ENCODE results near the gene ARSB.

The ARSB gene

DNA sequence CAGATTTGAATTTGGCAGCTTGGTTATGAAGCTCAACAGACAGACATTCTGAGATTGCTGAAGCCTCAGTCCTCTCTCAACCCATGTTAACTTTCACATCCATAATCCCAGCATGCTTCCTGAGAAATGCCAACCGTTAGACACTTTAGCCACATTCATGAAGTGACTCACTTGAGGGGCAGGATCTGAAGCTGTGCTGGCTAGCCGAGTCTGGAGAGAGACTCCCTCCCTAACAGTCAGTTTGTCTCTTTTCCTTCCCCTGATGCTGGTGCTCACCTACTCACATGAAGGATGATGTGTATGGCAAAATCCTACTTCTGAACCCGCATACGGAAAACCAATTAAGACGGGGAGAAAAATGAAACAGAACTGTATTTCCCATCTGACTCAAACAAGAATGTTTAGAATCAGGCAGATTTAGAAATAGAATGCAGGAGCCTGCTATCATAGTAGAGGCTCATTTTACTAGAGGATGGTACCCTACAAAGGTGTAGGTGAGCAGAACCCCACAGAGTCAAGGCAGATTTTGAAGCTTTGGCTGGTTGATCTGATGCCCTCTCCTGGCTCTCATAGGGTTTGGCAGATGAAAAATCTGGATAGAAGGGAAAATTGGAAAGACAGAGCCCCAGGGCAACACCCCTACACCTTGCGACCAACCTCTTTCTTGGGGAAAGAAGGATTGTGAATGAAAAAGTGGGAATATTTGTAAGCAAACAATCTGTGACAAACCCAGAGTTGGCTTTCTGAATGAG, 185.7 kb downstream of the ARSB start:
- no peak for DNase-seq

DNA sequence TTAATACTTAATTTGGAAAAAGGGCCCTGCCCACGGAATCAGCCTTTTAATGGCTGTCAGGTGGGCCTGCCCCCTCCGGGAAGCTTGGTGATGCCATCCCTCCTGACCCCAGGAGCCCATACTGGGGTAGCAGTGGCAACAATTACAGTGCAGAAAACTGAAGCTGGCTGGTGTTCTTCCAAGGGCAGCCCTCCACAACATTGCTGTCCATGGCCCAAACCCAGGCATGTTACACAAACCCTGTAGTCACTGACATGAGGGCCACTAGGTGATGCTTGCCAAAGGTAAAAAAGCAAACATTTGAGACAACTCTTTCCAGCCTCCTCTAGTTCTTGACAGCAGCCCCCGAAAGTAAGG, 186.5 kb downstream of the ARSB start:
- DNase-seq: no peak

DNA sequence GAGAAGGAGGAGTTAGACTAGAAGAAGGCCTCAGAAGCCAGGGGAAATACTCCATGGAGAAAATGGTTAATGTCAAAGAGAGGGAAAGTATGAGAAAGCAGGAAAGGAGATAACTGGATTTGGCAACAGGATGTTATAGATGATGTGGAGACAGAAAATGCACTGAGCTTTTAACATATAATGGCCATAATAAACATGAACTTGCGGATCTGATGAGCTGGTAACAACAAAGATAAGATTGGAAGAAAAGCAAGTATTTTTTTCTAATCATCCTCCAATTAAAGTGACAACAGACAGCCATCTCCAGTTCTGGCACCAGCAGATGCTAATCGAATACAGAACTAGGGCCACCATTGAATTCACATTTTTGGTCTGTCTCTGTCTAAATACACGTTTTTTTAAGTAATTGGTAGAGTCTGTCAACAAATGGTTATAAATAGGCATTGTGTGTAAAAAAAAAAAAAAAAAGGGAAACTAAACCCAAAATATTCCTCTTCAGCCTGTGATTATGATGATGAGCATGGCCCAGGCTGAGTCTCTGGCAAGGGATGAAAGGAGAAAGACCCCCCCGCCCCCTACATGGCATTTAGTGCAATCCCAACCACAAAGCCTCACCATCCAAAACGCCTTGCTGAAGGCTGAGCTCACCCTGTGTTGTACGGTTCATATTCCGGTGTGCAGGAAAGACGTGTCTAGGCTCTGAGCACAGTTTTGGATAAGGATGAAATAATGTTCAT, 187.0 kb downstream of the ARSB start:
- no peak for DNase-seq

DNA sequence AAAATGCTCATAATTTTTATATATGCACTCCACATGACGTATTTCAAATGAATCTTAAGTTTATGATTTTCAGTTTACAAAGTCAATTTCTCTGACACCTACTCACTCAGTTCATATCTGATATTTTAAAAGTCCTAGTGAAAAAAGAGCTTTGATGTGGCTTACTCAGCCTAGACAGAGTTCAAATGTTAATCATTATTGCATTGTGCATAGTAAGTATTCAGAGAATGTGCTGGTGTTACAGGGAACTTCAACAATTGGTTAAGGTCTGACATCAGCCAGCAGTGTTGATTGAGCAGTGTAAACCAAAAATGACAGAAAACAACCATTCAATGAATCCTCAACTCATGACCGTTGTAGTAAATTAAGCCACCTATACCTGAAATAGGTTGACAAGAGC, 189.4 kb downstream of the ARSB start:
- DNase-seq: no peak

DNA sequence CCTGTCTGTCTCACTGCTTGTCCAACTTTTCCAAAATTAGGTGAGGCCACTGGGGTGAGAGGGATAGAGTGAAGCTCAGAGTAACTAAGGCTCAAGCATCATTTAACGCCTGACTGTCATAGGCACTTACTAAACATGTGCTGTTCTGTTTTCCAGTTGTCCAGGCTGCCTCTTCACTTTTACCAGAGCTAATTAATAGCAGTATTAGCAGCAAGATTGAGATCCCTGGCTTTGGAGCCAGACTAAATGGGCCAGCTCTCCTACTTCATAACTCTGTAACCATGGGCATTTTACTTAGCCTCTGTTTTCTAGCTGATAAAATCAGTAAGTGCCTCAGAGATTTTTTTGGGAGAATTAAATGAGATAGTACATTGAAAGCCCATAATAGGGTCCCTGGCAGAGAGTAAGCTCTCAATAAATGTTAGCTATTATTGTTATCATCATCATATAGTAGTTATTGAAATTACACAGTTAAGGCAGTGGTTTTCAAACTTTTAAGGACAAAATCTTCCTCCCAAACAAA, 190.4 kb downstream of the ARSB start:
- DNase-seq: no peak

DNA sequence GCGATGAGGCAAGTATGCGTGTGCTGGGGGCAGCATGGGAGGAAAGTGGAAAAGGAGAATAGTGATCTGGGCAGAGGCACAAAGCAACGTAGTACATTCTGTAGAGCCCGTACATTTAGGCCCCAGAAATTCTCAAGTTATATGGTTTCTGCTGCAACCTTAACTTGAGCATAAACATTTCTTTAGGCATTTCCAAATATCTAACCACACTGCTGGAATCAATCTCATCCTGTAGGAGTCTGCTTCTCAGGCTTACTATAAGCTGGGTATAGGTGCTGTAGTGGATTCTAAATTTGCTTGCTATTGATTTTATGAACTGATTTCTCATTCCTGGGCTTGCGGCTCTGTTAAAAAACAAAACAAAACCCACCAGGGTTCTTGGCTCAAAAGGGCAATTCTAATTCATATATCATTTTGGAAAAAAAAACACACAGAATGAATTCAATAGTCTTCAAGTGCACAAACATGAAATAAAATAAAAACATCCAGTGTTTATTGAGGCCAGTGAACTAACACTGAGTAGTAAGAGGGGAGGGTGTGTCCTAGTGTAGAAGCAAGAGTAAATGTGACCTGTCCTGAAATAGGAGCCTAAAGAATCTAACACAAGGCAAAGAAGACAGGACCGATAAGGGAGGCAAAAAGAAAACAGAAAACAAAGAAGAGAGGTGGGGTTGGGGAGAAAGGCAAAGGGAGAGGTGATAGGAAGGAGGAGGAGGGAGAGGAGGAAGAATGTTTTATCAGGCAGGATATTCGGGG, 191.0 kb downstream of the ARSB start:
- no peak for DNase-seq

DNA sequence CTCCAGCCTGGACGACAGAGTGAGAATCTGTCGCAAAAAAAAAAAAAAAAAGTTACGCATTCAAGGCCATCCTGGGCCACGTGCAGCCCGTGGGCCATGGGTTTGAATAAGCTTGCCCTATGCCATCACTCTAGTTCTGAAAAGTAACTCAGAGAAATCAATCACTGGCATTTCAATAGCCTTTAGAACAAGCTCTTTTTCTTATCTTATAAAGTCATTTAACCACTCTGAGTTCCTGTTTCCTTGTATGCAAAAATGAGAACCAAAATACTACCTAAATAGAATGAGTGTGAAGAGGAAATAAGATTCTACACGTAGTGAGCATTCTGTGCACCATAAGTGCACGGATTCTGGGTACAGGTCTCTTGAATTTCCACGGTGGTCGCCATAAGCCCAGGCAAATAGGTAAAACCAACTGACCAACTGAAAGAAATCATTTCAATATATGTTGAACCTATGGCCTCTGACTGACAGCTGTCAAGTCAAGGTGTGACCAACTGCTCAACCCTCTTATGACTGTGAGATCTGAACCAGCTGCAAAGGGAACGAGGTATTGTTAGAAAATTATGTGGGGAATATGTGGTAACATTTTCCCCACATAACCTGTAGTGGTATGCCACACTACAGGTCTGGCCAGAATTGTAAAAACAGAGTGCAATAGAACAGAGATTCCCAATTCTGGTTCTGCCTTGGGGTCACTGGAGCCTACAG, 192.6 kb downstream of the ARSB start:
- DNase-seq: no peak

DNA sequence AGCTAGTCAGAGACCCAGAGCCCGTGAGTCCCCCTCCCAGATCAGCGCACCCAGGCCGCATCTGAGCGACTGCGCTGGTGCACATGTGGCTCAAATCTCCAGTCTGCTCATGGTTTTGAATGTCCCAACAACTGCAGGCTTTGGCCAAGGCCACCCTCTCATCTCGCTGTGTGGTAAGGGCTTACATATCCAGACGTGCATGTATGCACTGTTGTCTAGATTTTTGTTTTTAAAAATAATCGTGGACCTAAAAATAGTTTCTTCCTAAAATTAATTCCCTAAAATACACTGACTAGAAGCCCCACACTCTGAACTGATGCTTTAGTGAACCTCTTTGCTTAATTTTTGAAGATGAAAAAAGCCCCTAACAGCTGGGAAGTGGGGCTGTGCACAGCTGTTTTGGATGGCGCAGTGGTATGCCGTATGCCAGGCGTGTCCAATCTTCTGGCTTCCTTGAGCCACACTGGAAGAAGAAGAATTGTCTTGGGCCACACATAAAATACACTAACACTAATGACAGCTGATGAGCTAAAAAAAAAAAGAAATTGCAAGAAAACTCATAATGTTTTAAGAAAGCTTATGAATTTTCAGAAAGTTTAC, 193.5 kb downstream of the ARSB start:
- DNase-seq: no peak

DNA sequence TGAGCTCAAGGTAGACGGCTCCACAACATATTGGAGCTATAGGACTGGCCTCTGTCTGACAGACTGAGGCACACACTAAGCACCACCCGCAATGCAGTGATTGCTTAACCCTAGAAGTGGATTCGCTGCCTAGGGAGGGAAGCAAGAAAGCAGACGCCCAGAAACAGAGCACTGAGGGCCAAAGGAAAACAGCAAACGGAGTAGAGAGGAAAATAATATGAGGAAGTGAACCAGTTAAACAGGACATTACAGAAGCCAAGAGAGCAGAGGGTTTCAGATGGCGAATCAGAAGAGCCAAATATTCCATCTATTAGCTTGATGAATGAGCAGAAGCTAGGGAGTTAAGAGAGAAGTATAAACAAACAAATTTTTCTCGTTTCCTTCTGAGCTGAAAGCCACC, 197.3 kb downstream of the ARSB start:
- no peak for DNase-seq

DNA sequence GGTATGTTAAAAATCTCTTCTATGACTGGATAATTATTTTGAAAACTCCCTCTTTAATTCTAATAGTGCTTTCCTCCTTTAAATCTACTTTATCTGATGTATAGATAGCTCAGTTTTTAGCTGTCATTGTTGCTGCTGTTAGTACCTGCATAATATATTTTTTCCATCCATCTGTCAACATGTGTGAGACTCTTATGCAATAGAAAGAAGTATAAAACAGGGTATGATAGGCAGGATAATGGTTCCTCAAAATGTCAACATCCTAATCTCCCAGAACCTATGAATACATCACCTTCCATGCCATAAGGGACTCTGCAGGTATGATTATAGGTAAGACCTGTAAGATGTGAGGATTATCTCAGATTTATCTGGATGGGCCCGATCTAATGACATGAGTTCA, 199.7 kb downstream of the ARSB start:
- DNase-seq: no peak

DNA sequence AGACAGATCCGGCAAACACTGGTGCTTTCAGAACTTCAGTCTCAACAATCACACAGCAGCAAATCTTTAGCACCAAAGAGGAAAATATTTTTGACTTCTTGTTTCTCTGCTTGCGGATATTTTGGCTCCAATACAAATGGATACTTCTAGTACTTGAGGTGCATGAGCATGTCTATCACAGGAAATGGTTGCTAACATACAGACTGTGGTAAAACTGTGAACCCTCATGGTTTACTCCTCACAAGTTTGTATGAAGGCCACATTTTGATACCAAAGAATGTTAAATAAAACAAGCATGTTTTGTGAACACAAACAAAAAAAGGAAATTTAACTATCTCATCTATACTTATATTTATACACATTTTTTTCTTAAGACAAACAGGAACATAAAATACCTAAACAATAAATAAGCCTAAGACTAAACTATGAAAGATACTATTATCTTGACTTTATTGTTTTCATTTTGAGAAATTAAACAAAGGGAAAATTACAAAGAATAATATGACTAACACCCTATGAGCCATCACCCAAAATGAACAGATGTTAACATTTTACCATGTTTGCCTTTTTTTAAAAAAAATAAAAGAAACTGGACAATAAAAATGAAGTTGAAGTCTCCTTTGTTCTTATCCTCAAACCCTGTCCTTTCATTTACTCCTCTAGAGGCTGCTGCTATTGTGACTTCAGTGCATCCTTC, 201.5 kb downstream of the ARSB start:
- DNase-seq: no peak

DNA sequence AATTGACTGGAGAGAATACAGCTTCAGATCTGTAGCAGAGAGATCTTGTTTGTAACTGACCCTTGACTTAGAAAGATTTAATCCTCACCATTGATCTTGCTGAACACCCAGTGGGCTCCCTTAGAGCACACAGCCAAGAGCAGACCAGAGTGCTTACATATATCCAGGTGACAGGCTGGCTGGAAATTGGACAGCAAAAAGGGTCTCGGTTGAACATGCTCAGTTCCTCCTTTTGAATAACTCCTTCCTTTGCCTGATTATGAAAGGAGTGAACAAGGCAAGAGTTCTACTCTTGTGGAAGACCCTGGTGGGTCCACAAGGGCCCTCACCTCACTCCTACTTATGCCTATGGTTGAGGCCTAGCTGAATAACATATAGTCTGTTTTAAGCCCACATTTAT, 202.4 kb downstream of the ARSB start:
- DNase-seq: no peak

DNA sequence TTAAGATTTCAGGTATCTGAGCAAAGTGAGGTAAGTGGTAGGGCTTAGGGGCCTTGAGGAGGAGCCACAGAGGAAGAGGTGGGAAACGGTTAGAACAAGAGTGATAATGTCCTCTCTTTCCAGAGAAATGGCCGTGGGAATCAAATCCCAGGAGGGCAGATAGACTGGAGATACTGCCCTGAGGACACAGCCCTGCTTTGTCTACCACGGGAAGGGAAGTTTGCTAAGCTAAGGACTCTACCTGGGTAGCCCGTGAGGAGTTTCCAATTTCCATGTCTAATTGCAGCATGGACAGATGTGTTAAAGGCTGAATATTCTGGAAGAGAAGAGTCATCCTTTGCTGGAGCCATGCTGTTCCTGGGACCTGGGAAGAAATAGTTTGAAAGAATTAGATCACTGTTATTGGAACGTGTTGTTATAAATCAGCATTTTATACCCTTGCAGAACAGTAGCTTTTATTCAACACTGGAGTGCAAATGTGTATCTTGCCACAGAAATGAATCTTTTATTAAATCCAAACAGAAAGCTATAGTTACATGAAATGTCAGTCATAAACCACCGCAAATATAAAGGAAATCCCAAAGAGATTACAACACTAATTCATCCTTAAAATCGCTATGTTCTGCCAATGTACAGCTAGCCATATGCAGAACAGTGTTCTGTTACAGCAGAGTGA, 203.4 kb downstream of the ARSB start:
- DNase-seq: no peak

DNA sequence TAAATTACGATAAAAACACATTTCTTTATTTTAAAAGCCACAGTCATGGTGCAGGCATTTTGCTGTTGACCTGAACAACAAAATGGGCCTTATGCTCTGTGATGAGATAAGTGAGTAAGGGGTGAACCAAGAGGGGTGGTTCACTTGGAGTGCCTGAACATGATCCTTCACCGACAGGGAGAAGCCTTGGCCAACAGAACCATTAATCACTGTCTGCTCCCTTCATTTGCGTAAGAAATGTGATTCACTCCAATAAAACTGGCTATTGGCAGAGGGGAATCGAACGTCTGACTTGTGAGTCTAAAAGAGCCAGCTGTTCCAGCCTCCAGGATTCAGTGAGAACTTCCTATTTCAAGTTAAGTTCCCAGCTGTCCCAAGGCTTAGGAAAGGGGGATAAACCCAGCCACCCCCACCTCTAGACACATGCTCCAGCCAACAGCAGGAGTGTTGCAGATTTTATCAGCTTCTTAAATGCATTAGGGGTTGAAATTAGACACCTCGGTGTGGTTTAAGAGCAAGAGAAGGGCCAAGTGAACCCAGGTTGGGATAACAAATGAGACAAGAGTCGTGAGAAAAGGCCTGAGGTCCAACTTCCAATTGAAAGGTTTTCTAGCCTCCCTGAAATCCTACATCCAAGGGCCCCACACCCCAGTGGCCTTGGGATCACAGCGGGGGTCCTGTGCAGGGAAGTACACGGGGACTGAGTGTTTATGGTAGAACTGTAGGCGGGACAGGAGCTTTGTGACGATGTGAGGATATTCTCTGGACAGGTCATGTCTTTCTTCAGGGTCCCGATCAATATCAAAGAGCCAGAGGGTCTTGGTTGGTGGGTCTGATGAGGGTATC, 205.1 kb downstream of the ARSB start:
- DNase-seq: no peak

DNA sequence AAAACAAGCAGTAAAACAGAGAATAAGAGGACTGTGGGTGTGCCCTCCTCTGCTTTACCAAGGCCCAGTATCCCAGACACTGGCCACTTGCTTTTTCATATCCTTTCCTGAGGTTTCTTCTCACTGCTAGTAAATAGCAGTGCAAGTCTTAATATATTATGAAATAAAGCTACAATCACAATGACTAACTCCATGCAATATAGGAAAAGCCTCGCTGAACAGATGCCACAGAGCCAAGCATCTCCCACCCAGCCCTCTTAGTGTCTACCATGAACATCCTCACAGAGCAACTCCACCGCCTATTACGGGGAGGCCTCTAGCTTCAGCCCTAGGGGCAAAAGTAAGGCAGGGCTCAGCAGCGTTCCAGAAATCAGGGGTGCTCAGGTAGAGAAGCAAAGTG, 205.8 kb downstream of the ARSB start:
- DNase-seq: no peak

DNA sequence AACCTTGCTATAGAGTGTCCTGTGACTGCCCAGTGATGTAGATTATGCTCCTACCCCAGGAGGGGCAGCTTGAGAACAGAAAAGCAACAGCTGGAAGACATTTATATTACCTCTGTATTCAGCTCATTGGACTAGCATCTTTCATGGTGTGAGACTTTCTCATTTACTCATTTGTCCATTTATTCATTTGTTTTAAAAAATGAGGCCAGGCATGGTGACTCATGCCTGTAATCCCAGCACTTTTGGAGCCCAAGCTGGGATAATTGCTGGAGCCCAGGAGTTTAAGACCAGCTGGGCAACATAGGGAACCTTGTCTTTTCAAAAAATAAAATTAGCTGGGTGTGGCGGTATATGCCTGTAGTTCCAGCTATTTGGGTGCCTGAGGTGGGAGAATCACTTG, 206.6 kb downstream of the ARSB start:
- no peak for DNase-seq

DNA sequence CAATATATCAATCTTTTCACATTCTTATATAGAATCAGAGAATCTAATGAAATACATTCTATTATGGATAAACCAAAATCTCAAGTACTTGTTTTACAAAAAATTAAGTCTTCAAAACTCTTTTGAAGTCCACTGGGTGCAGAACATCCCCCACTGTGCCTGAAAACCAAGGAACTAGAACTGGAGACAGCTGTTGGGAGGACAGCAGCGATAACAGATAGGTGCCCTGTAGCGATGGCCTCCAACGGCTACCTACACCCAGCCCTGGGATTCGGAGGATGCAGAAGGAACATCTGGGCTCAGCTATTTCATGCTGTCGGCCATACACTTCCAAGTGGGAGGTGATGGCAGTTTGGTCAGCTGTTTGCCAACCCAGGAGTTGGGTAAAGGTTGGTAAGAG, 207.2 kb downstream of the ARSB start:
- no peak for DNase-seq

DNA sequence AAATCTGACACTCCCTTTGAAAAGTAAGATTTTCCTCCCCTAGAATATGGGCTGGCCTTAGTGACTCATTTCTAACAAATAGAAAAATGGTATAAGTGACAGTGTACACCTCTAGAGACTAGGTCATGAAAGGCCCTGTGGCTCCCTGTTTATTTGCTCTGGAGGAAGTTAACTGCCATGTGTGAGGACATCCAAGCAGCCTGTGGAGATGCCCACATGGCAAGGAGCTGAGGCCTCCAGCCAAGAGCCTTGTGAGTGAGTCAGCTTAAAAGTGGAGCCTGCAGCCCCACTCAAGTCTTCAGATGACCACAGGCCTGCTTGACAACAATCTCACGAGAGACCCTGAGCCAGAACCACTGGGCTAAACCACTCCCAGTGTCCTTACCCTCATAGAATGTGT, 208.5 kb downstream of the ARSB start:
- DNase-seq: no peak

DNA sequence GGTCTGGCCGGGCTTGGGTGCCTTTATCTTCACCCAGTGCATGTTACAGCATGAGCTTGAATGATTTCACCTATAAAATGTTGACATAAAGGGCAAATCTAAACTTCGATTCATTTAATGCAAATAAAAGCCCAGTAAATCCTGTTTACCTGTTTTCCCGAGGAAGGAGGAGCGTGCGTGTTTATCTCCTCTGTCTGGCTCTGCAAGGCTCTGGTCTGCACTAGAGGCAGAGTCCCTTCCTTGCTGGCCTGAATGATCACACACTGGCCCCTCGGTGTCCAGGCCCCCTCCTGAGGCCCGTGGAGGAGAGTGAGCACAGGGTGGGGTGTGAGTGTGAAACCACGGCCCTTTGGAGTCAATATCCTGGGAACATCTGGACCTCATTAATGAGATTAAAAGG, 211.5 kb downstream of the ARSB start:
- DNase-seq: no peak

All from central memory CD4-positive, alpha-beta T cell (primary cell).